Liver (tissue), 3 donors: ENCODE measurements around the gene STK11IP.

ENCODE experiments used
- FOXA1 ChIP-seq: IDR thresholded peaks from 2 replicates; pipeline ENCODE4 v1.6.1; 2016; ENCODE audit warnings: antibody characterized with exemption
- HNF4A ChIP-seq, 2 donors: conservative IDR thresholded peaks; 2 replicates each; pipeline ENCODE4 v1.6.1; 2016; ENCODE audit warnings: antibody characterized with exemption in 2 of 2, mild to moderate bottlenecking in 2 of 2
- JUND ChIP-seq, 2 donors: IDR thresholded peaks; 2 replicates each; pipeline ENCODE4 v1.6.1; 2016; ENCODE audit warnings: antibody characterized with exemption in 2 of 2
- NR2F2 ChIP-seq: IDR thresholded peaks from 2 replicates; pipeline ENCODE4 v1.6.1; 2016; ENCODE audit warnings: antibody characterized with exemption
- RAD21 ChIP-seq, 2 donors: IDR thresholded peaks; 2 replicates each; pipeline ENCODE4 v1.6.1; 2016; ENCODE audit warnings: antibody characterized with exemption in 2 of 2, mild to moderate bottlenecking in 2 of 2
- TAF1 ChIP-seq: conservative IDR thresholded peaks from 2 replicates; pipeline ENCODE4 v1.6.1; 2016; ENCODE audit warnings: antibody characterized with exemption, mild to moderate bottlenecking
- YY1 ChIP-seq: IDR thresholded peaks from 2 replicates; pipeline ENCODE4 v1.6.1; 2016; ENCODE audit warnings: antibody characterized with exemption, mild to moderate bottlenecking
- TF ChIP-seq, protein P1 (sequence below): fragments of 150-350 bp; IDR thresholded peaks from 2 replicates; pipeline ENCODE4 v1.5.1; 2017; ENCODE audit warnings: improper control_type of control experiment, low read depth, low read length; ENCODE audit not compliant: missing input control
- TF ChIP-seq, protein P2 (sequence below): IDR thresholded peaks from 2 replicates; pipeline ENCODE4 v1.6.1; 2016; ENCODE audit warnings: antibody characterized with exemption, mild to moderate bottlenecking
- TF ChIP-seq, protein P3 (sequence below): IDR thresholded peaks from 2 replicates; pipeline ENCODE4 v1.6.1; 2016; ENCODE audit warnings: antibody characterized with exemption
- TF ChIP-seq, protein P4 (sequence below): IDR thresholded peaks from 2 replicates; pipeline ENCODE4 v1.6.1; 2016; ENCODE audit warnings: antibody characterized with exemption
- TF ChIP-seq, protein P5 (sequence below): IDR thresholded peaks from 2 replicates; pipeline ENCODE4 v1.6.1; 2016; ENCODE audit warnings: antibody characterized with exemption
- donor health status: healthy.
- donor health status: healthy.

DNA sequence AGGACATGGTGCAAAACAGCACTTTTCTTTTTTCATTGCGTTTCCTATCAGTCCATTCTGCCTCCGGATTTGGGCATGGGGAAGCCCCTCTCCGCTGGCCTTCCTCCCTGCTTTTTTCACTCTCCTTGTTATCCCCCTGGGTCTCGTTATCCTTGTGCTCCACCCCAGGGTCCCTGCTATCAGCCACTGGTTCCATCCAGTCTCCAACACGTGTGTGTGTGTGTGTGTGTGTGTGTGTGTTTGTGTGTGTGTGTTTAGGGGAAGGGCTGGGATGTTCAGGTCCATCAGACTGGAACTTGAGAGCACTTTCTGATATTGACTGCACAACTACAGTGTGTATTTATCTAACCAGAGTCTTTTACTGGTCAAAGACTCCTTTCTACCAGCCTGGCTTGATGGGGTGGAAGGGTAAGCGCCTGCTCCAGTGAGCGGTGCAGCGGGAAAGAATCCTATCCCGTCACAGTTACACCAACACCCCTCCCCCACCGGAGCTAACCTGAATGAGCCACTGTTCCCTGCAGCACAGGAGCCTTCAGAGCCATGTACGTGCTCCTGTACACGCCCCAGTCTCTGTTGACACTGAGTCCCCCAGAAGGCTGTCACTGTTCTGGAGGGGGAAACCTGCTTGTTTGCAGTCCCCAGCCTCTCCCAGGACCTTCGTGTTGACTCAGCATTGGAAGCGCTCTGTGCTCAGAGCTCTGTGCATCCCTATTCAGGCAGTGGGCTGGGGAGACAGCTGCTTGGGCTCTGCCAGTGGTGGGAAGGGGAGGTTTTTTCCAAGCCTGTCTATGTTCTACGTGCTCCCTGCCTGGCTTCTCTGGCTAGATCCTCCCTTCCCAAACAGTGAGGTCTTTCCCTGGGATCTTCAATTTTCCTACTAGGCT is 20.9 kb upstream of the STK11IP start:
- TF ChIP-seq, protein P1, sequence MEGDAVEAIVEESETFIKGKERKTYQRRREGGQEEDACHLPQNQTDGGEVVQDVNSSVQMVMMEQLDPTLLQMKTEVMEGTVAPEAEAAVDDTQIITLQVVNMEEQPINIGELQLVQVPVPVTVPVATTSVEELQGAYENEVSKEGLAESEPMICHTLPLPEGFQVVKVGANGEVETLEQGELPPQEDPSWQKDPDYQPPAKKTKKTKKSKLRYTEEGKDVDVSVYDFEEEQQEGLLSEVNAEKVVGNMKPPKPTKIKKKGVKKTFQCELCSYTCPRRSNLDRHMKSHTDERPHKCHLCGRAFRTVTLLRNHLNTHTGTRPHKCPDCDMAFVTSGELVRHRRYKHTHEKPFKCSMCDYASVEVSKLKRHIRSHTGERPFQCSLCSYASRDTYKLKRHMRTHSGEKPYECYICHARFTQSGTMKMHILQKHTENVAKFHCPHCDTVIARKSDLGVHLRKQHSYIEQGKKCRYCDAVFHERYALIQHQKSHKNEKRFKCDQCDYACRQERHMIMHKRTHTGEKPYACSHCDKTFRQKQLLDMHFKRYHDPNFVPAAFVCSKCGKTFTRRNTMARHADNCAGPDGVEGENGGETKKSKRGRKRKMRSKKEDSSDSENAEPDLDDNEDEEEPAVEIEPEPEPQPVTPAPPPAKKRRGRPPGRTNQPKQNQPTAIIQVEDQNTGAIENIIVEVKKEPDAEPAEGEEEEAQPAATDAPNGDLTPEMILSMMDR: no peak
- TF ChIP-seq NR2F2: no peak
- TF ChIP-seq, protein P2, sequence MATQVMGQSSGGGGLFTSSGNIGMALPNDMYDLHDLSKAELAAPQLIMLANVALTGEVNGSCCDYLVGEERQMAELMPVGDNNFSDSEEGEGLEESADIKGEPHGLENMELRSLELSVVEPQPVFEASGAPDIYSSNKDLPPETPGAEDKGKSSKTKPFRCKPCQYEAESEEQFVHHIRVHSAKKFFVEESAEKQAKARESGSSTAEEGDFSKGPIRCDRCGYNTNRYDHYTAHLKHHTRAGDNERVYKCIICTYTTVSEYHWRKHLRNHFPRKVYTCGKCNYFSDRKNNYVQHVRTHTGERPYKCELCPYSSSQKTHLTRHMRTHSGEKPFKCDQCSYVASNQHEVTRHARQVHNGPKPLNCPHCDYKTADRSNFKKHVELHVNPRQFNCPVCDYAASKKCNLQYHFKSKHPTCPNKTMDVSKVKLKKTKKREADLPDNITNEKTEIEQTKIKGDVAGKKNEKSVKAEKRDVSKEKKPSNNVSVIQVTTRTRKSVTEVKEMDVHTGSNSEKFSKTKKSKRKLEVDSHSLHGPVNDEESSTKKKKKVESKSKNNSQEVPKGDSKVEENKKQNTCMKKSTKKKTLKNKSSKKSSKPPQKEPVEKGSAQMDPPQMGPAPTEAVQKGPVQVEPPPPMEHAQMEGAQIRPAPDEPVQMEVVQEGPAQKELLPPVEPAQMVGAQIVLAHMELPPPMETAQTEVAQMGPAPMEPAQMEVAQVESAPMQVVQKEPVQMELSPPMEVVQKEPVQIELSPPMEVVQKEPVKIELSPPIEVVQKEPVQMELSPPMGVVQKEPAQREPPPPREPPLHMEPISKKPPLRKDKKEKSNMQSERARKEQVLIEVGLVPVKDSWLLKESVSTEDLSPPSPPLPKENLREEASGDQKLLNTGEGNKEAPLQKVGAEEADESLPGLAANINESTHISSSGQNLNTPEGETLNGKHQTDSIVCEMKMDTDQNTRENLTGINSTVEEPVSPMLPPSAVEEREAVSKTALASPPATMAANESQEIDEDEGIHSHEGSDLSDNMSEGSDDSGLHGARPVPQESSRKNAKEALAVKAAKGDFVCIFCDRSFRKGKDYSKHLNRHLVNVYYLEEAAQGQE: no peak
- TF ChIP-seq, protein P3, sequence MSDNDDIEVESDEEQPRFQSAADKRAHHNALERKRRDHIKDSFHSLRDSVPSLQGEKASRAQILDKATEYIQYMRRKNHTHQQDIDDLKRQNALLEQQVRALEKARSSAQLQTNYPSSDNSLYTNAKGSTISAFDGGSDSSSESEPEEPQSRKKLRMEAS: no peak
- no peak for TF ChIP-seq RAD21 (IDR thresholded peaks at IDR 0.05)
- TF ChIP-seq FOXA1: no peak
- TF ChIP-seq YY1: no peak
- no peak for TF ChIP-seq HNF4A (conservative IDR thresholded peaks at IDR 0.05)
- no peak for TF ChIP-seq JUND (IDR thresholded peaks at IDR 0.05)
- TF ChIP-seq, protein P4, sequence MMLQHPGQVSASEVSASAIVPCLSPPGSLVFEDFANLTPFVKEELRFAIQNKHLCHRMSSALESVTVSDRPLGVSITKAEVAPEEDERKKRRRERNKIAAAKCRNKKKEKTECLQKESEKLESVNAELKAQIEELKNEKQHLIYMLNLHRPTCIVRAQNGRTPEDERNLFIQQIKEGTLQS: no peak
- TF ChIP-seq, protein P5, sequence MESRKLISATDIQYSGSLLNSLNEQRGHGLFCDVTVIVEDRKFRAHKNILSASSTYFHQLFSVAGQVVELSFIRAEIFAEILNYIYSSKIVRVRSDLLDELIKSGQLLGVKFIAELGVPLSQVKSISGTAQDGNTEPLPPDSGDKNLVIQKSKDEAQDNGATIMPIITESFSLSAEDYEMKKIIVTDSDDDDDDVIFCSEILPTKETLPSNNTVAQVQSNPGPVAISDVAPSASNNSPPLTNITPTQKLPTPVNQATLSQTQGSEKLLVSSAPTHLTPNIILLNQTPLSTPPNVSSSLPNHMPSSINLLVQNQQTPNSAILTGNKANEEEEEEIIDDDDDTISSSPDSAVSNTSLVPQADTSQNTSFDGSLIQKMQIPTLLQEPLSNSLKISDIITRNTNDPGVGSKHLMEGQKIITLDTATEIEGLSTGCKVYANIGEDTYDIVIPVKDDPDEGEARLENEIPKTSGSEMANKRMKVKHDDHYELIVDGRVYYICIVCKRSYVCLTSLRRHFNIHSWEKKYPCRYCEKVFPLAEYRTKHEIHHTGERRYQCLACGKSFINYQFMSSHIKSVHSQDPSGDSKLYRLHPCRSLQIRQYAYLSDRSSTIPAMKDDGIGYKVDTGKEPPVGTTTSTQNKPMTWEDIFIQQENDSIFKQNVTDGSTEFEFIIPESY: no peak
- TF ChIP-seq TAF1: no peak
